Activated CD4-positive, alpha-beta T cell treated with anti-CD3 and anti-CD28 coated beads for 36 hours (primary cell): ENCODE data around the gene NTNG1. TPM values are rescaled to one million over a fixed set of nuclear protein-coding genes. Genes with fewer than 3 reads are reported as not detected.
"Not testable (repeated sequence)": the region's sequence is repeated elsewhere in the genome, so short reads cannot be mapped to it uniquely, and the experiment has no call there.

ENCODE experiments used
- ATAC-seq: fragments of 200-7000 bp; cut with Tn5 transposase; one replicate; pipeline ENCODE4 v1.10.0; 2021; ENCODE audit warnings: mild to moderate bottlenecking, moderate library complexity
- CTCF ChIA-PET: fragments of 350-600 bp; sonication (Branson Sonifier 250); formaldehyde crosslinking; loops from one replicate; lab custom pipeline; 2021; ENCODE audit warnings: antibody characterized with exemption; lab: Charles Lee
- POLR2A ChIA-PET: fragments of 350-600 bp; sonication (Branson Sonifier 250); formaldehyde crosslinking; loops from one replicate; lab custom pipeline; 2021; ENCODE audit warnings: antibody characterized with exemption, inconsistent platforms; lab: Charles Lee
- DNase-seq: peaks from one replicate; pipeline ENCODE4 v3.0.0-alpha.2; 2020
- H3K27ac Mint-ChIP-seq: one replicate; pipeline ENCODE4 v1.8.0; 2021; ENCODE audit warnings: mixed read lengths
- H3K27me3 Mint-ChIP-seq: one replicate; pipeline ENCODE4 v1.8.0; 2021; ENCODE audit warnings: mixed read lengths
- H3K36me3 Mint-ChIP-seq: one replicate; pipeline ENCODE4 v1.8.0; 2021; ENCODE audit warnings: low read depth, mixed read lengths
- H3K4me1 Mint-ChIP-seq: one replicate; pipeline ENCODE4 v1.8.0; 2021; ENCODE audit warnings: mixed read lengths
- H3K4me3 Mint-ChIP-seq: one replicate; pipeline ENCODE4 v1.8.0; 2021; ENCODE audit warnings: mild to moderate bottlenecking, moderate library complexity, mixed read lengths
- H3K9me3 Mint-ChIP-seq: one replicate; pipeline ENCODE4 v1.8.0; 2021; ENCODE audit warnings: low read depth, mixed read lengths
- intact Hi-C, 2 experiments: fragments of 100-400 bp; cut with DNase I in 1 of 2; cut with micrococcal nuclease in 1 of 2; formaldehyde crosslinking; loops; one replicate each; pipeline versions ENCODE4 v1.14.2 to v1.15.1; 2022 to 2024; cut with DNase I, micrococcal nuclease
- total RNA-seq, 2 experiments: library from RNA; stranded (reverse); gene quantifications; one replicate each; pipeline ENCODE4 v1.2.3, GENCODE V29; 2021

Gene NTNG1
- under 1 TPM in 1 of 2 experiments, not detected in 1; 0.28 TPM for total RNA-seq

DNA sequence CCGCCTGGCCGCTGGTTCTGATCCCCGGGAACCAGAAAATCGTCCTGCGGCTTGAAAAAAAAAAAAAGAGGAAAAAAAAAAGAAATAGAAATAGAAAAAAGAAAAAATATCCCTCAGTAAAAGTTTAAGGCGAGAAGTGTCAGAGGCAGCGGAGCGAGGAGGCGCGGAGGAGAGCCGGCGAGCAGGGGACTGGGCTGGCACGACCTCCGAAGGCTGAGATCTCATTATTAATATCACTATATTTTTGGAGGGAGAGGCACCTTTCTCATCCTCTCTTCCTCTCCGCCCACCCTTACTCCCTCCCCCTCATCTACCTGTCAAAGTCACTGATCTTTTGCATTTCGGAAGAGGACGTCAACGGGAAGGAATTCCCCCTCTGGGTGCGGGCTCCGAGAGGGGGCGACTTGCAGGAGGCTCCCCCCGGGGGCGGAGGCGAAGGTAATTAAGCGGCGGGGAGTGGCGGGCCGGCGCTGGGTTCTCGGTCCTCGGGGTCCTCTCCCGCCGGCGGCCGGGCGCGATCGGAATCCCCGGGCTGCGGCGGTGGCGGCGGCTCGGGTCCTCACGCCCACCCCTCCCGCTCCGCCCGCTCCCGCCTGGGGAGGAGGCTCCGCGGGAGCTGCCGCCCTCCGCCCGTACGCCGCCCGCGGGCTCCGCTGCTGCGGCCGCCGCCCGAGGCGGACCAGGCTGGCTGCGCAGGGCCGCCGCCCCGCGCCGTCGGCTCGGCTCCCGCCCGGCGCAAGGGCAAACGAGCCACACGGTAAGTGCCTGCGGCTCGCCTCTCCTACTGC, at the start of gene NTNG1:
Gene NTNG1, plus strand, starts transcription at position 337 of the 788 bp plus-strand sequence.
- intact Hi-C loops: loop anchor here (2.0 to 5.0 kb wide), 2 partner anchors 84 kb away; partner anchors contain the start of gene PRMT6 (in 2 of the 2)
- POLR2A ChIA-PET: no interaction called here
- ATAC-seq: peak; percentile 60
- CTCF ChIA-PET: interaction anchor here (0.7 to 2.3 kb wide), 4 partner anchors 10 to 847 kb away, joined by 3 to 12 read pairs (median 6); partner anchors contain the start of gene PRMT6
- no peaks in the 10 kb centered on the region for H3K9me3 Mint-ChIP-seq
- DNase-seq: peak; percentile 22
- peak within 1 kb of the TSS; percentile 31 for H3K27ac Mint-ChIP-seq
- H3K4me3 Mint-ChIP-seq: peak within 1 kb of the TSS; percentile 68
- peaks cover 18% of the 10 kb centered on the region for H3K4me1 Mint-ChIP-seq
- peaks cover 43% of the 10 kb centered on the region for H3K27me3 Mint-ChIP-seq
- H3K36me3 Mint-ChIP-seq: no peaks in the 10 kb centered on the region

DNA sequence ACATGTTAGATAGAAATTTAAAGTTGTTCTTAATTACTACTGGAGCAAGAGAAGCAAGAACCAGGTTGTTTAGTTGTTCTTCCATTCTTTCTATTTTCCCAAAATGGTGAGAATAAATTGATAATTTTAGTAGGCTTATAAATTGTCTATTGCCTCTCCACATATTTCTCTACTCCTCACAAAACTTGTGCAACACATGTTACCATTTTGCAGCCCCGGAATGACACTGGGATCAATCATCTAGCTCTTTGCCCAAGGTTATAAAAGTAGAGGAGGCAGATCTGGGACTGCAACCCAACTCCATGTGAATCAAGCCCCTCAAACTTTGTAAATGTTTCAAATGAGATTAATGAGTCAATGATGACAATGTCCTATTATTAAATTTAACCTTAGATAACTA, 49.4 kb upstream of the NTNG1 start:
- intact Hi-C loops: loop anchor here in 1 of 2 experiments (10.0 kb wide), 1 partner anchor 57 kb away; no protein-coding TSS in a partner anchor
- DNase-seq (no peak), ATAC-seq (no peak)
- no peak overlapping the region for H3K27ac Mint-ChIP-seq
- no peak overlapping the region for H3K4me3 Mint-ChIP-seq
- ChIA-PET POLR2A (no interaction called here), CTCF (no interaction called here)
- H3K4me1 Mint-ChIP-seq: no peaks in the 10 kb centered on the region
- no peaks in the 10 kb centered on the region for H3K9me3 Mint-ChIP-seq
- peaks cover 5% of the 10 kb centered on the region for H3K27me3 Mint-ChIP-seq
- no peaks in the 10 kb centered on the region for H3K36me3 Mint-ChIP-seq

- DNase-seq, H3K27ac Mint-ChIP-seq, POLR2A ChIA-PET, ATAC-seq, CTCF ChIA-PET, H3K36me3 Mint-ChIP-seq, H3K4me1 Mint-ChIP-seq, H3K9me3 Mint-ChIP-seq, H3K4me3 Mint-ChIP-seq, H3K27me3 Mint-ChIP-seq: not testable (repeated sequence)
- intact Hi-C loops: loop anchor here in 1 of 2 experiments (10.0 kb wide), 1 partner anchor 59 kb away; no protein-coding TSS in a partner anchor
Measured at GRCh38 chr1:107093395-107093794, 47.4 kb upstream of the NTNG1 start.

DNA sequence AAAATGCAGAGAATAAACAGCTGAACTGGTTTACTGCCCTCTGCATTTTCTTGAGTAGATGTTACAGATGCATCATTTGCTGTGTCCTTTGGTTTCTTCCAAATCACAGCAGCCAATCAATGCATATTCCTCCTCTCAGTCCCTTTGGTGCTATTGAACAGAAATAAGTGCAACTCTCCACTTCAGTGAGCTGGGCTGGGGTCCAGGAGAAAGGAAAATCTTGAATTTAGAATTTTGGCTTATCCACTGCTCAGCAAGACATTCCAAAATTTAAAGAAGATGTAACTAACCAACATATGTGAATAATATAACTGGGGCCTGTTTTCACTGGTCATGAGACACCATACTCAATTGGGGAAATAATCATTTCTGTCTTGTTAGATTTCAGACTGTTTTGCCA, 45.2 kb upstream of the NTNG1 start:
- no peak for DNase-seq
- POLR2A ChIA-PET: no interaction called here
- H3K4me1 Mint-ChIP-seq: no peaks in the 10 kb centered on the region
- peaks cover 3% of the 10 kb centered on the region for H3K27me3 Mint-ChIP-seq
- H3K27ac Mint-ChIP-seq: no peak overlapping the region
- ATAC-seq: no peak
- H3K9me3 Mint-ChIP-seq: no peaks in the 10 kb centered on the region
- no peak overlapping the region for H3K4me3 Mint-ChIP-seq
- CTCF ChIA-PET: no interaction called here
- intact Hi-C loops: loop anchor here in 1 of 2 experiments (10.0 kb wide), 1 partner anchor 61 kb away; no protein-coding TSS in a partner anchor
- no peaks in the 10 kb centered on the region for H3K36me3 Mint-ChIP-seq

- intact Hi-C loops: loop anchor here in 1 of 2 experiments (10.0 kb wide), 1 partner anchor 62 kb away; no protein-coding TSS in a partner anchor
- POLR2A ChIA-PET: no interaction called here
- no peak overlapping the region for H3K4me3 Mint-ChIP-seq
- H3K9me3 Mint-ChIP-seq: no peaks in the 10 kb centered on the region
- ATAC-seq (no peak), DNase-seq (no peak)
- peaks cover 8% of the 10 kb centered on the region for H3K27me3 Mint-ChIP-seq
- no peaks in the 10 kb centered on the region for H3K4me1 Mint-ChIP-seq
- H3K36me3 Mint-ChIP-seq: no peaks in the 10 kb centered on the region
- CTCF ChIA-PET: no interaction called here
- H3K27ac Mint-ChIP-seq: no peak overlapping the region
Measured at GRCh38 chr1:107096690-107097089, 44.1 kb upstream of the NTNG1 start.

DNA sequence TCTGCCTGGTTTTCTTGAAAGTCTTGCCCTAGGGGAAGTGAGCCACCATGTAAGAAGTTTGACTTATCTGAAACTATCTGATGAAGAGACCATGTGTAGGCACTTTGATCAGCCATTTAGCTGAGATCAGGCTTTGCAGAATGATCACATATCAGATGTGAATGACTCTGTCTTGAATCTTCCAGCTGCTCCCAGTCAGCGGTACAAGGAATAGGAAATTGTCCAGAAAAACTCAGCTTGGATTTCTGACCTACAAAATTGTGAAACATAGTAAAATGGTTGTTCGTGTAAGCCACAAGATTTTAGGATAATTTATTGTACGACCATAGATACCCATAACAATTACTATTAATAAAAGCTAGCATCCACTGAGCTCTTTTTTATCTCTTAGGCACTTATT, 41.9 kb upstream of the NTNG1 start:
- intact Hi-C loops: loop anchor here in 1 of 2 experiments (10.0 kb wide), 1 partner anchor 64 kb away; no protein-coding TSS in a partner anchor
- no peak overlapping the region for H3K4me3 Mint-ChIP-seq
- POLR2A ChIA-PET: no interaction called here

GRCh38 chr1:107100331-107100984, 40.4 kb upstream of the NTNG1 start:
- ChIA-PET CTCF (interaction anchor here (1.0 kb wide), 1 partner anchor 15 kb away, joined by 4 read pairs; no protein-coding TSS in a partner anchor), POLR2A (no interaction called here)
- H3K4me3 Mint-ChIP-seq: no peak overlapping the region
- peaks cover 4% of the 10 kb centered on the region for H3K27me3 Mint-ChIP-seq
- intact Hi-C loops: no loop called here
- no peaks in the 10 kb centered on the region for H3K4me1 Mint-ChIP-seq
- H3K36me3 Mint-ChIP-seq: no peaks in the 10 kb centered on the region
- DNase-seq (no peak), ATAC-seq (no peak)
- H3K9me3 Mint-ChIP-seq: no peaks in the 10 kb centered on the region
- H3K27ac Mint-ChIP-seq: no peak overlapping the region

More for the DNA sequence above, 41.9 kb upstream of the NTNG1 start:
- no peak overlapping the region for H3K27ac Mint-ChIP-seq
- DNase-seq (no peak), ATAC-seq (no peak)
- peaks cover 6% of the 10 kb centered on the region for H3K27me3 Mint-ChIP-seq
- no peaks in the 10 kb centered on the region for H3K4me1 Mint-ChIP-seq
- CTCF ChIA-PET: no interaction called here
- H3K36me3 Mint-ChIP-seq: no peaks in the 10 kb centered on the region
- H3K9me3 Mint-ChIP-seq: no peaks in the 10 kb centered on the region

GRCh38 chr1:107105914-107106313, 34.9 kb upstream of the NTNG1 start:
- H3K27me3 Mint-ChIP-seq: peaks cover 4% of the 10 kb centered on the region
- intact Hi-C loops: no loop called here
- no peak overlapping the region for H3K4me3 Mint-ChIP-seq
- ChIA-PET CTCF (no interaction called here), POLR2A (no interaction called here)
- ATAC-seq (no peak), DNase-seq (no peak)
- H3K9me3 Mint-ChIP-seq: no peaks in the 10 kb centered on the region
- no peak overlapping the region for H3K27ac Mint-ChIP-seq
- H3K4me1 Mint-ChIP-seq: no peaks in the 10 kb centered on the region
- H3K36me3 Mint-ChIP-seq: no peaks in the 10 kb centered on the region

GRCh38 chr1:107110326-107110725, 30.5 kb upstream of the NTNG1 start:
- ChIA-PET POLR2A (no interaction called here), CTCF (no interaction called here)
- Mint-ChIP-seq H3K36me3 (no peaks in the 10 kb centered on the region), H3K27me3 (no peaks in the 10 kb centered on the region), H3K27ac (no peak overlapping the region), H3K4me3 (no peak overlapping the region), H3K4me1 (no peaks in the 10 kb centered on the region), H3K9me3 (no peaks in the 10 kb centered on the region)
- DNase-seq (no peak), ATAC-seq (no peak)
- intact Hi-C loops: no loop called here

DNA sequence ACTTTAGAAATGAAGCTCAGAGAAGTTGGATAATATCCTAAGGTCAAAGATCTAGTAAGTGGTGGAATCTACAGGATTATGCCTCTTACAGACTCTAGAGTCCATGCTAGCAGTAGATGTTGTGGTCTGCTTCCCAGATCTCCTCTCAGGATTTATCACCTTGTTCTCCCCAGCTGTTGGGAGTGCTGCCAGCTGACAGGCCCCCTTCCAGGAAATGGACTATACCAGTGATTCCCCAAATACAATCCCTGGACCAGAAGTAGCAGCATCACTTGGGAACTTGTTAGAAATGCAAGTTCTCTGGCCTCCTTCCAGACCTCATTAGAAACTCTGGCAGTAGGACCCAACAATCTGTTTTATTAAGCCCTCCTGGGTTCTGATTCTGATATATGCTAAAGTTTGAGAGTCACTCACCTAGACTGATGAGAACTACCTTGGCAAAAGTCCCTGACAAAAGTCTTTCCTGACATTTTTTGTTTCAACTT, 24.5 kb upstream of the NTNG1 start:
- ChIA-PET CTCF (no interaction called here), POLR2A (no interaction called here)
- DNase-seq (no peak), ATAC-seq (no peak)
- no peaks in the 10 kb centered on the region for H3K36me3 Mint-ChIP-seq
- no peak overlapping the region for H3K27ac Mint-ChIP-seq
- H3K27me3 Mint-ChIP-seq: peaks cover 11% of the 10 kb centered on the region
- intact Hi-C loops: no loop called here
- H3K4me1 Mint-ChIP-seq: no peaks in the 10 kb centered on the region
- H3K4me3 Mint-ChIP-seq: no peak overlapping the region
- H3K9me3 Mint-ChIP-seq: no peaks in the 10 kb centered on the region

GRCh38 chr1:107122225-107122624, 18.6 kb upstream of the NTNG1 start:
- ChIA-PET CTCF (no interaction called here), POLR2A (no interaction called here)
- Mint-ChIP-seq H3K36me3 (no peaks in the 10 kb centered on the region), H3K27me3 (peaks cover 13% of the 10 kb centered on the region), H3K4me1 (no peaks in the 10 kb centered on the region), H3K4me3 (no peak overlapping the region), H3K9me3 (no peaks in the 10 kb centered on the region), H3K27ac (no peak overlapping the region)
- DNase-seq (no peak), ATAC-seq (no peak)
- intact Hi-C loops: no loop called here
